Common myeloid progenitor, CD34-positive (primary cell): Measurements from ENCODE around the gene DPM2.
A peak's percentile ranks its signal among the peaks of the same experiment; 100 is the strongest.

Source experiments
- CTCF ChIA-PET: fragments of 350-600 bp; sonication (Branson Sonifier 250); formaldehyde crosslinking; loops from one replicate; lab custom pipeline; 2021; ENCODE audit warnings: antibody characterized with exemption; lab: Charles Lee
- POLR2A ChIA-PET: fragments of 350-600 bp; sonication (Branson Sonifier 250); formaldehyde crosslinking; loops from one replicate; lab custom pipeline; 2021; ENCODE audit warnings: antibody characterized with exemption; lab: Charles Lee
- DNase-seq, 3 donors: peaks; one replicate each; pipeline versions ENCODE4 v3.0.0 to v3.0.0-alpha.2; 2013
- H3K27ac ChIP-seq, 2 experiments: 1 replicate in 1 of 2; 2 replicates in 1 of 2; pipeline ENCODE4 v1.7.0; 2013; ENCODE audit warnings: inconsistent platforms in 2 of 2, low read length in 2 of 2, mild to moderate bottlenecking in 2 of 2, low read depth in 1 of 2, moderate library complexity in 1 of 2; ENCODE audit not compliant: severe bottlenecking in 2 of 2, insufficient read depth in 1 of 2, poor library complexity in 1 of 2
- H3K27me3 ChIP-seq, 5 experiments: replicated peaks in 2 of 5; 1 replicate in 3 of 5; 2 replicates in 2 of 5; pipeline versions ENCODE4 v1.6.1 to v1.7.0; 2013; ENCODE audit warnings: low read length in 4 of 5, mild to moderate bottlenecking in 2 of 5, moderate library complexity in 2 of 5, inconsistent platforms in 1 of 5; ENCODE audit not compliant: insufficient read depth in 5 of 5, control insufficient read depth in 4 of 5
- H3K36me3 ChIP-seq, 4 experiments: 1 replicate in 2 of 4; 2 replicates in 2 of 4; pipeline versions ENCODE4 v1.6.1 to v1.7.0; 2013; ENCODE audit warnings: low read length in 3 of 4, control low read depth in 1 of 4, mild to moderate bottlenecking in 1 of 4; ENCODE audit not compliant: control insufficient read depth in 4 of 4, insufficient read depth in 4 of 4
- H3K4me1 ChIP-seq, 4 experiments: 1 replicate in 3 of 4; 2 replicates in 1 of 4; pipeline versions ENCODE4 v1.6.1 to v1.7.1; 2013; ENCODE audit warnings: low read length in 3 of 4, mild to moderate bottlenecking in 3 of 4, control low read depth in 1 of 4, inconsistent platforms in 1 of 4, moderate library complexity in 1 of 4; ENCODE audit not compliant: control insufficient read depth in 4 of 4, insufficient read depth in 4 of 4; ENCODE audit errors: control extremely low read depth in 1 of 4
- H3K4me3 ChIP-seq, 7 experiments: 1 replicate in 4 of 7; 2 replicates in 3 of 7; pipeline versions ENCODE4 v1.5.1 to v1.7.0; 2013; ENCODE audit warnings: mild to moderate bottlenecking in 7 of 7, low read length in 6 of 7, moderate library complexity in 6 of 7, inconsistent platforms in 2 of 7, low read depth in 2 of 7, control low read depth in 1 of 7; ENCODE audit not compliant: insufficient read depth in 4 of 7, control insufficient read depth in 1 of 7; ENCODE audit errors: extremely low read depth in 1 of 7
- H3K9me3 ChIP-seq, 5 experiments: 1 replicate in 4 of 5; 2 replicates in 1 of 5; pipeline versions ENCODE4 v1.6.1 to v1.7.1; 2013; ENCODE audit warnings: low read length in 4 of 5, mild to moderate bottlenecking in 2 of 5, inconsistent platforms in 1 of 5, low read depth in 1 of 5, moderate library complexity in 1 of 5; ENCODE audit not compliant: control insufficient read depth in 4 of 5, insufficient read depth in 2 of 5; ENCODE audit errors: control extremely low read depth in 1 of 5
- WGBS: methylation state at CpG from one replicate; pipeline ENCODE4 v1.1.5; 2013; ENCODE audit not compliant: insufficient coverage; 5-methylcytosine and 5-hydroxymethylcytosine counted together

Gene DPM2

DNA sequence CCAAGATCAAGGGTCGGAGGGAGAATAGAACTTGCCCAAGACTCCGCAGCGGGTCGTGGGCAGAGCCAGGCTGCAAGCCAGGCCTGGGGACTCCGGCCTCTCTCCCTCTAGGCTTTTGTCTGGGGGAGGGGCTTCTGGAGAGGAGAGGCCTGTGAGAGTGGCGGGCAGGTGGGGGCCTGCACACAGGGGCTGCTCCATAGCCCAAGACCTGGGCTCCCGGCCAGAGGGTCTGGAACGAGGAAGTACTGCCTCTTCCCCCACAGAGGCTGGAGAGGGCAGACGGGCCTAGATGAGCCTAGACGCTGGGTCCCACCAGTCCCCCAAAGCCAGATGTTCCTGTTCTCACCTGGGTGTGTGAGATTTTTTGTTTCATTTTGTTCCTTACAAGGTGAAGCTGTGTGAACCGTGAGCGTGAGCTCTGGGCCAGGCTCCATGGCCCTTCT is 33.1 kb downstream of the DPM2 start:
- Histone ChIP-seq H3K27me3 (no peaks in the 10 kb centered on the region), H3K4me1 (peaks cover 9 to 57% (median 49%) of the 10 kb centered on the region in 4 experiments), H3K27ac (peak overlapping the region; percentile 62 to 79), H3K36me3 (peaks cover 2 to 13% (median 5%) of the 10 kb centered on the region in 4 experiments), H3K9me3 (no peaks in the 10 kb centered on the region), H3K4me3 (peak overlapping the region in 4 of 7 experiments; percentile 0 to 49 (median 25))
- peak in 2 of 3 donors; percentile 61 to 70 for DNase-seq
- CTCF ChIA-PET = interaction anchor here (0.6 to 2.2 kb wide), 6 partner anchors 10 to 43 kb away, joined by 3 to 8 read pairs (median 3); partner anchors contain the start of gene ST6GALNAC4
- POLR2A ChIA-PET = no interaction called here
- 6% methylated on average over 7 of the region's 12 CpGs for WGBS

DNA sequence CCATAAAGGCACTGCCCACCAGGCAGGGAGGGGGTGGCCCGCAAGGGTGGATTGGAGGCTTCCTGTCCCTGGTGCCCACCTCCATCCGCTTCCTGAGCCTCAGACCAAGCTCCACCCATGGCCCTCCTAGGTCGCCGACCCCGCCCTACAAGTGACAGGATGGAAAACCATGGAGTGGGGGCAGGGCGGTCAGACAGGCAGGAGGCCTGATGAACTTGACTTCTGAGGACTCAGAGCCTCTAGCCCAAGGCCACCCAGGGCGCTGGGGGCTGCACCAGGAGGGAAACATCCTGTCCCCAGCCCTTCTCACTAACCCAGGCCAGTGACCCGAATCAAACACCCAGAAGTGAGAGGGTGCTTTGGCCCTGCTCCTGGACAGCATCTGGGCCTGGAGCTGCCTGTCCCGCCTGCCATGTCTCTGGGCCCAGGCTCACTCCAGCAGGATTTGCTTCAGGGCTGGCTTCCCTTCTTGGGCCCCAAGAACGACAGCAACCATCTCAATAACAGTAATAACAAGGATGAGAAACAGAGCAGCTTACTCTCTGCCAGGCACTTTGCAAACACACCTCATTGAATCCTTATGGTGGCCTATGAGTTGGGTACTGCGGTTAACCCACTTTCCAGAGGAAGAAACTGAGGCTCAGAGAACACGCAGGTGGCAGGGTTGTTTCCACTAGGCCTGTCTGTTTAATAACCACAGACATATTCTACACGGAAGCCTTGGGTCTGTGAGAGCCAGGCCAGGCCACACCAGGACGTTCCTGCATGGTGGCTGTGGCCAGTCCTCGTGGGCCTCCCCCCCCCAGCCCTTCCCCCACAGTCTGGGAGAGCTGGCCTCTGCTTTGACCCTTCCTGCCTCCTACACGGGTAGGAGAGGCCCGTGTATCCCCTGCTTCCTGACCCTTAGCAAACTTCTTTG is 33.8 kb downstream of the DPM2 start:
- H3K36me3 ChIP-seq = peaks cover 2 to 11% (median 5%) of the 10 kb centered on the region in 4 experiments
- peak overlapping the region in 4 of 7 experiments; percentile 34 to 59 (median 43) for H3K4me3 ChIP-seq
- peaks cover 9 to 58% (median 52%) of the 10 kb centered on the region in 4 experiments for H3K4me1 ChIP-seq
- no peaks in the 10 kb centered on the region for H3K27me3 ChIP-seq
- H3K9me3 ChIP-seq = no peaks in the 10 kb centered on the region
- ChIA-PET CTCF (interaction anchor here (0.6 to 2.2 kb wide), 6 partner anchors 9 to 42 kb away, joined by 3 to 8 read pairs (median 3); partner anchors contain the start of gene ST6GALNAC4), POLR2A (interaction anchor here (0.6 to 1.7 kb wide), 2 partner anchors 12 to 19 kb away, joined by 3 to 7 read pairs; no protein-coding TSS in a partner anchor)
- H3K27ac ChIP-seq = peak overlapping the region; percentile 62 to 79
- DNase-seq = peak in 2 of 3 donors; percentile 56 to 67
- 21% methylated on average over 13 of the region's 17 CpGs for WGBS

DNA sequence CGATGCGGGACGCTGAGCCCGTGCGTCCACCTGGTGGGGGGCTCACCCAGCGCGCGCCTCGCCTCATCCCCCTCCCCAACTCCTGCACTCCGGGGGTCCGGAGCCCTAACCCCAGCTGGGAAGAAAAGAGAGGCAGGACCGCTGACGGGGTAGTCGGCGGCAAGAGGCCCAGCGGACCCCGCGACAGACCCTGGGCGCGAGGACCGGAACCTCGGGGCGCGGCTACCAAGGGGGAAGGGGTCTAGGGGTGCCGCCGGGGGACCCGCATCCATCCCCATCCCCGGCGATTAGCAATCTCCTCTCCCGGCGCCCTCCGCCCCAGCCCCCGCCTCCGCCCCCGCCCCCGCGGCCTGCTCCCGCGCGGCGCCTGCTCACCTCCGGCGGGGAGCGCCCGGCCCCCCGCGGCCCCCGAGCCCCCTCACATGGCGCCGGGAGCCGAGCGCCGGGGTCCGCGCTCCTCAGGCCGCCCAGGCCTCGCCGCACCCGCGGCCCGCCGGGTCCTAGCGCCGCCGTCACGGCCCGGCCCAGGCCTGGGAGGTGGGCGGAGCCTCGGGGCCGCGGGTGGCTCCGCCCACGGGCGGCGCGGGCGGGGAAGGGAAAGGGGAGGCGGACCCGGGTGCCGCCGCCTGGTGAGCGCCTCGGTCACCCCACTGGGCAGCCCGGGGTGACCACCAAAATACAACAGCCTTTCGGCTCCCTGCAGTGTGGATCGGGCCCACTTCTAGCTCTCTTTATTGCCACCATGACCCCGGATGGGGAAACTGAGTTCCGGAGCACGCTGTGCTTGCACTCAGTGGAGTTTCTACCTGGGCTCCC is 38.3 kb downstream of the DPM2 start, which contains the start of gene ST6GALNAC6:
TSS of gene ST6GALNAC6 (minus strand) at position 476 of the 816 bp plus-strand sequence. CDS start 1,622 bp downstream, outside the sequence.
- POLR2A ChIA-PET = interaction anchor here (0.6 to 3.1 kb wide), 4 partner anchors 14 to 150 kb away, joined by 3 to 15 read pairs (median 4); partner anchors contain the start of gene ST6GALNAC4
- peak; percentile 71 to 85 (median 81) for DNase-seq
- peaks cover 9 to 27% (median 25%) of the 10 kb centered on the region in 4 experiments for H3K36me3 ChIP-seq
- H3K4me1 ChIP-seq = peaks cover 6 to 48% (median 38%) of the 10 kb centered on the region in 4 experiments
- H3K9me3 ChIP-seq = peaks cover 0 to 15% (median 6%) of the 10 kb centered on the region in 5 experiments
- 0% methylated on average over 44 of the region's 89 CpGs for WGBS
- CTCF ChIA-PET = interaction anchor here (1.0 to 2.7 kb wide), 9 partner anchors 10 to 164 kb away, joined by 3 to 15 read pairs (median 5); partner anchors contain the start of genes ST6GALNAC4 and TOR2A
- H3K27me3 ChIP-seq = no peaks in the 10 kb centered on the region
- peak within 1 kb of the TSS; percentile 67 to 86 (median 79) for H3K4me3 ChIP-seq
- H3K27ac ChIP-seq = peak within 1 kb of the TSS in 1 of 2 experiments; percentile 61

DNA sequence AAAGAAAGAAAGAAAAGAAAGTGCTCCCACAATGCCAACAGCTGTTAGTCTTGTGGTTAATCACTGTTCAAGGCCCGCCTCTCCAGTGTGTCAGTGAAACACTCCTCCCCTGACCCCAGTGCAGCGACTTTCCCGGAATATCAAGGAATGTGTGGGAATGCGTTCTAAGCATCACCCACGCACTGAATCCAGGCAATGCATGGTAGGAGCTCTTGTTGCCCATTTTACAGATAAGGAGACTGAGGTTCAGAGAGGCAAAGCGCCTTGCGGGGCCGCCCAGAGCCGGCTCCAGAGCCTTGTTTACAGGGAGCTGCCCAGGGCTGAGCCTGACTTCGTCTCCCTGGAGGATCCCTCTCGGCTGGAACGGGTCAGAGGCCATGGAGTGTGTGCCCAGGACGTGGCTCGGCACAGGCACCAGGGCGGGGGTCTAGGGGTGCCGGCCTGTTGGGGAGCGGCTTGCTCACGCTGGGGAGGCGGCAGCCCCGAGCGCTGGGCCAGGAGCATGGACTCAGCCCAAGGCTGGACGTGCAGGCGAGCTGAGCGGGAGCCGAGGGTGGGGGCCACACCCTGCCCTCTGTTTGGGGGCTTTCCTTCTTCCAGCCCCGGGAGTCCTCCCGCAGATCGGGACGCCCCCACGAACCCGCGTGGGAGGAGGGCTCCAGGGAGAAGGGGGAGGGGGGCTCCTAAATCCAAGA is 39.1 kb downstream of the DPM2 start:
- Histone ChIP-seq H3K27ac (peak overlapping the region in 1 of 2 experiments; percentile 61), H3K4me3 (peak overlapping the region; percentile 67 to 86 (median 76)), H3K36me3 (peaks cover 15 to 35% (median 32%) of the 10 kb centered on the region in 4 experiments), H3K9me3 (peaks cover 0 to 22% (median 13%) of the 10 kb centered on the region in 5 experiments), H3K4me1 (peaks cover 4 to 40% (median 30%) of the 10 kb centered on the region in 4 experiments), H3K27me3 (no peaks in the 10 kb centered on the region)
- WGBS = 30% methylated on average over 28 of the region's 32 CpGs
- DNase-seq = peak in 2 of 3 donors; percentile 46 to 62
- POLR2A ChIA-PET = interaction anchor here (0.8 to 3.1 kb wide), 3 partner anchors 13 to 18 kb away, joined by 3 to 15 read pairs (median 4); partner anchors contain the start of gene ST6GALNAC4
- CTCF ChIA-PET = interaction anchor here (1.0 to 2.7 kb wide), 8 partner anchors 9 to 164 kb away, joined by 3 to 15 read pairs (median 6); partner anchors contain the start of genes ST6GALNAC4 and TOR2A

- Histone ChIP-seq H3K4me1 (peaks cover 0 to 32% (median 24%) of the 10 kb centered on the region in 4 experiments), H3K27me3 (no peaks in the 10 kb centered on the region), H3K9me3 (peaks cover 0 to 33% (median 23%) of the 10 kb centered on the region in 5 experiments), H3K27ac (no peak overlapping the region), H3K36me3 (peaks cover 22 to 48% (median 43%) of the 10 kb centered on the region in 4 experiments), H3K4me3 (peak overlapping the region in 1 of 7 experiments; percentile 34)
- ChIA-PET CTCF (interaction anchor here (0.7 to 1.4 kb wide), 7 partner anchors 10 to 27 kb away, joined by 3 to 5 read pairs (median 4); partner anchors contain the start of gene ST6GALNAC4), POLR2A (interaction anchor here (1.0 to 3.1 kb wide), 2 partner anchors 15 to 19 kb away, joined by 5 to 15 read pairs; partner anchors contain the start of gene ST6GALNAC4)
- DNase-seq = peak in 2 of 3 donors; percentile 73 to 82
- WGBS = 37% methylated on average over 8 of the region's 19 CpGs
Observed at GRCh38 chr9:127897193-127897692, 40.4 kb downstream of the DPM2 start.
